Calu3 (cell line): ENCODE measurements around the gene LILRB2. TPM values are rescaled to one million over a fixed set of nuclear protein-coding genes. Genes with fewer than 3 reads are reported as not detected.
"Not testable (repeated sequence)": the region's sequence is repeated elsewhere in the genome, so short reads cannot be mapped to it uniquely, and the experiment has no call there.

Experiments used
- BruUV-seq: library from RNA; stranded (reverse); fragments of 400-500 nt; replicated peaks from 2 replicates; lab custom pipeline; 2021; lab: Mats Ljungman, UMichigan
- CTCF ChIA-PET: fragments of 300-600 bp; sonication (Branson Sonifier 250); formaldehyde crosslinking; loops from one replicate; lab custom pipeline; 2022; ENCODE audit warnings: antibody characterized with exemption; lab: Charles Lee
- DNase-seq: peaks from one replicate; pipeline ENCODE4 v3.0.0; 2022
- H3K27ac Mint-ChIP-seq: one replicate; pipeline ENCODE4 v1.8.0; 2022; ENCODE audit warnings: mixed read lengths; ENCODE audit not compliant: unreplicated experiment
- H3K27me3 Mint-ChIP-seq: one replicate; pipeline ENCODE4 v1.8.0; 2022; ENCODE audit warnings: mixed read lengths; ENCODE audit not compliant: unreplicated experiment
- H3K36me3 Mint-ChIP-seq: one replicate; pipeline ENCODE4 v1.8.0; 2022; ENCODE audit warnings: mild to moderate bottlenecking, moderate library complexity, mixed read lengths; ENCODE audit not compliant: insufficient read depth, unreplicated experiment
- H3K4me1 Mint-ChIP-seq: one replicate; pipeline ENCODE4 v1.8.0; 2022; ENCODE audit warnings: mild to moderate bottlenecking, low read depth, mixed read lengths; ENCODE audit not compliant: unreplicated experiment
- H3K4me3 Mint-ChIP-seq: one replicate; pipeline ENCODE4 v1.8.0; 2022; ENCODE audit warnings: mild to moderate bottlenecking, low read depth, moderate library complexity, mixed read lengths; ENCODE audit not compliant: unreplicated experiment
- H3K9me3 Mint-ChIP-seq: one replicate; pipeline ENCODE4 v1.8.0; 2022; ENCODE audit warnings: low read depth, mixed read lengths; ENCODE audit not compliant: unreplicated experiment
- CTCF ChIP-seq: fragments of 200-600 bp; IDR thresholded peaks from one replicate; pipeline ENCODE4 v1.8.0; 2022; ENCODE audit warnings: antibody characterized with exemption; ENCODE audit not compliant: unreplicated experiment
- intact Hi-C: fragments of 100-400 bp; cut with micrococcal nuclease; formaldehyde crosslinking; loops from one replicate; pipeline ENCODE4 v1.10.0; 2022; ENCODE audit not compliant: unreplicated experiment
- total RNA-seq: library from RNA; stranded (reverse); gene quantifications from 2 replicates; pipeline ENCODE4 v1.2.3, GENCODE V29; 2022

The LILRB2 gene
- total RNA-seq, 1 experiment from 2014 or later: not detected

DNA sequence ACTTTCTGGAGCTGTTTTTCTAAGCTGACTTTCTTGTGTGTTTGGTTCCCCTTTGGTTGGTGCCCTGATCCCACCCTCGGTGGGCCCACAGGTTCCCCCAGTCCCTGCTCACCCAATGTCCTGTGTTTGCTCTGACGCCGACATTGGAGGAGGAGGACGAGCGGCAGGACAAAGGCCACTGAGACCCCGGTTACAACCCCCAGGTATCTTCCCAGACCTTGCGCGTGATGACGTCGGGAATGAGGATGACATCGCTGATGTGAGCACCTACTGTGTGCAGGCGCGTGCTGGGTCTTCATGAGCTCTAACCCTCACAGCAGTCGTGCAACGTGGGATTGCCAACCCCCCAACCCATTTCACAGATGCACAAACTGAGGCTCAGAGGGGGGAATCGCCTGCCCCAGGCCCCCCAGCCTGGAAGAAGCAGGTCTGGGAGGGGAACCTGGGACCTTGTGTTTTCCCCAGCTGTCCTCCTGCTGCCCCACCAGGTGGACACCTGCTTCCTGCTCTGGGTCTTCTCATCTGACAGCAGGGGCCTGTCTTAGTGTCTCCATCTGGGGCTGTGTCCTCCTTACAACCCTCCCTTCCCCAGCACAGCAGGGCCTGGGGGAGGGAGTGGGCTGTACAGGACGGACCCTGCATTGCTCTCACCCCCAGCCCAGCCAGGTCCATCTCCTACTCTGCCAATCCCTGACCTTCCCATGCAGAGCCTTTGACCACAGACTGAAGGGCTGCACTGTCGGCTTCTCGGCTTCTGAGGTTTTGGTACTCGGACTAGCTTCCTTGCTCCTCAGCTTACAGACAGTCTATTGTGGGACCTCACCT, 33.6 kb downstream of the LILRB2 start:
- CTCF ChIA-PET: interaction anchor here (0.7 to 1.0 kb wide), 2 partner anchors 19 to 58 kb away, joined by 3 read pairs; partner anchors contain the start of gene MBOAT7
- Mint-ChIP-seq H3K36me3 (no peaks in the 10 kb centered on the region), H3K27ac (no peak overlapping the region), H3K27me3 (peaks cover 73% of the 10 kb centered on the region), H3K9me3 (no peaks in the 10 kb centered on the region), H3K4me3 (peak overlapping the region; percentile 17), H3K4me1 (peaks cover 9% of the 10 kb centered on the region)
- no peak for TF ChIP-seq CTCF
- intact Hi-C loops: loop anchor here (2.0 kb wide), 1 partner anchor 25 kb away; the partner anchor contains the start of gene LILRB3
- no peak for DNase-seq
- BruUV-seq: no TSS peak

GRCh38 chr19:54245936-54246335, 35.0 kb downstream of the LILRB2 start:
- no TSS peak for BruUV-seq
- CTCF ChIA-PET: interaction anchor here (0.6 kb wide), 1 partner anchor 11 kb away, joined by 3 read pairs; the partner anchor contains the start of gene LILRB5
- no peak for TF ChIP-seq CTCF
- H3K4me1 Mint-ChIP-seq: peaks cover 9% of the 10 kb centered on the region
- H3K36me3 Mint-ChIP-seq: no peaks in the 10 kb centered on the region
- H3K27me3 Mint-ChIP-seq: peaks cover 59% of the 10 kb centered on the region
- no peaks in the 10 kb centered on the region for H3K9me3 Mint-ChIP-seq
- no peak overlapping the region for H3K4me3 Mint-ChIP-seq
- DNase-seq: no peak
- H3K27ac Mint-ChIP-seq: no peak overlapping the region
- intact Hi-C loops: loop anchor here (2.0 kb wide), 1 partner anchor 23 kb away; the partner anchor contains the start of gene LILRB3

DNA sequence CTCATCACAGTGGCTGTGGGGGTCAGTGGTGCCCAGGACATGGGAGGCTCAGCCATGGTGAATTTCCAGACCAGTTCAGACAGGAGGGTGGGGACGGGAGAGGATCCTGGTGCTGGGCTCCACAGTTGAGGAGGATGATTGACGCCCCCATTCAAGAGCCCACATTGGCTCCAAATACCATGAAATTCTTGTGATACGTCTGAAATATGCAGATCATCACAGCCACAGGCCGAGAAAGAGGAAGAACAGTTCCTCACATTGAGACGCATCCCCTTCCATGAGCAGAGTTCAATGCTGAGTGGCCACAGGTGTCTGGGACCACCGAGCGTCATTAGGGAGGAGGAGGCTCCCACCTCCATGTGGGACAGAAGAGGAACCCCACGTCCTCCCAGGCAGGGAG, 37.1 kb downstream of the LILRB2 start:
- H3K27ac Mint-ChIP-seq, H3K9me3 Mint-ChIP-seq, H3K4me1 Mint-ChIP-seq, DNase-seq, H3K36me3 Mint-ChIP-seq, intact Hi-C loops, H3K4me3 Mint-ChIP-seq, BruUV-seq, CTCF ChIA-PET: not testable (repeated sequence)
- H3K27me3 Mint-ChIP-seq: peaks cover 52% of the 10 kb centered on the region

GRCh38 chr19:54242646-54243045, 38.3 kb downstream of the LILRB2 start, which contains the start of gene LILRA6:
LILRA6 (minus strand) TSS chr19:54242790.
- BruUV-seq, H3K9me3 Mint-ChIP-seq, H3K4me1 Mint-ChIP-seq, DNase-seq, H3K4me3 Mint-ChIP-seq, intact Hi-C loops, H3K27ac Mint-ChIP-seq, H3K36me3 Mint-ChIP-seq, CTCF ChIA-PET: not testable (repeated sequence)
- H3K27me3 Mint-ChIP-seq: peaks cover 52% of the 10 kb centered on the region

- H3K36me3 Mint-ChIP-seq, BruUV-seq, DNase-seq, H3K4me3 Mint-ChIP-seq, CTCF ChIA-PET, H3K4me1 Mint-ChIP-seq, H3K9me3 Mint-ChIP-seq, H3K27ac Mint-ChIP-seq, intact Hi-C loops: not testable (repeated sequence)
- peaks cover 52% of the 10 kb centered on the region for H3K27me3 Mint-ChIP-seq
These were observed 38.7 kb downstream of the LILRB2 start for GRCh38 chr19:54242234-54242633.

DNA sequence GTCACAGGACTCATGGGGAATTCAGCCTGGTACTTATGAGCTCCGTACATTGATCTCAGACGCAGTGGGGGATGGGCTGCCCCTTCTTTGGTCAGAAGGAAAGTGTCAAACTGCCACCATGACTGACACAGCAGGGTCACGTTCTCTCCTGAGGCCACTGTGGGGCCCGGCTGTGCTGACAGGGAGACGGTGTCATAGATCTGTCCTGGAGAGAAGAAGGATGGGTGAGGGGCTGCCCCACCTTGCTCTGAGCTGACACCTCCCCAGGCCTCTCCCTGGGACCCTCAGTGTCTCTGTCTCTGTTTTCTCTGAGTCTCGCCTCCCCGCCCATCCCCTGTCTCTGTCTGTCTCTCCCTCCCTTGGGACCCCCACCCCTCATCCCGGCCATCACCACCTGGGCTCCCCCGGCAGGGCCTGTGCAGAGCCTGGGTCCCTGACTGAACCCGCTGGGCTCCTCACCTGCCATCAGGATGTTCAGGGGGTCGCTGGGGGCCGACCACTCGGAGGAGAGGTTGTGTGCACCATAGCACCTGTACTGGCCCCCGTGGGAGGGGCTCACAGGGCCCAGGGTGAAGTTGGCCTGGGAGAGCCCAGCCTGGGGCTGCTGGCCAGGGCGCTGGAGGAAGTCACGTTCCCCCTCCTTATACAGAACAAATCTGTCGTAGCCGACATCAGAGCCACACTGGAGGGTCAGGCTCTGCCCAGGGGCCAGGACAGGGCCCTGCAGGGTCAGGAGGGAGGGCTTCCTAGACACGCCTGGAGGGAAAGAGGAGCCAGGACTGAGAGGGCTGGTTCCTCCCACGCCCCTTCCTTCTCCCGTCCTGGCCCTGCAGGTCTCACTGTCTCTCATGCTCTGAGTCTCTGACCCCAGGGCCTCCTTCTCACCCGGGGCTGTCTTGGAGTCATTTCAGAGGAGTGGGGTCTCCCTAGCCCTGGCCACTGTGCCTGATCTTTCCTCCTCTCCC, 40.3 kb downstream of the LILRB2 start:
- CTCF ChIA-PET, H3K4me3 Mint-ChIP-seq, H3K9me3 Mint-ChIP-seq, H3K27ac Mint-ChIP-seq, H3K4me1 Mint-ChIP-seq, DNase-seq, H3K36me3 Mint-ChIP-seq, BruUV-seq, intact Hi-C loops: not testable (repeated sequence)
- peaks cover 65% of the 10 kb centered on the region for H3K27me3 Mint-ChIP-seq

DNA sequence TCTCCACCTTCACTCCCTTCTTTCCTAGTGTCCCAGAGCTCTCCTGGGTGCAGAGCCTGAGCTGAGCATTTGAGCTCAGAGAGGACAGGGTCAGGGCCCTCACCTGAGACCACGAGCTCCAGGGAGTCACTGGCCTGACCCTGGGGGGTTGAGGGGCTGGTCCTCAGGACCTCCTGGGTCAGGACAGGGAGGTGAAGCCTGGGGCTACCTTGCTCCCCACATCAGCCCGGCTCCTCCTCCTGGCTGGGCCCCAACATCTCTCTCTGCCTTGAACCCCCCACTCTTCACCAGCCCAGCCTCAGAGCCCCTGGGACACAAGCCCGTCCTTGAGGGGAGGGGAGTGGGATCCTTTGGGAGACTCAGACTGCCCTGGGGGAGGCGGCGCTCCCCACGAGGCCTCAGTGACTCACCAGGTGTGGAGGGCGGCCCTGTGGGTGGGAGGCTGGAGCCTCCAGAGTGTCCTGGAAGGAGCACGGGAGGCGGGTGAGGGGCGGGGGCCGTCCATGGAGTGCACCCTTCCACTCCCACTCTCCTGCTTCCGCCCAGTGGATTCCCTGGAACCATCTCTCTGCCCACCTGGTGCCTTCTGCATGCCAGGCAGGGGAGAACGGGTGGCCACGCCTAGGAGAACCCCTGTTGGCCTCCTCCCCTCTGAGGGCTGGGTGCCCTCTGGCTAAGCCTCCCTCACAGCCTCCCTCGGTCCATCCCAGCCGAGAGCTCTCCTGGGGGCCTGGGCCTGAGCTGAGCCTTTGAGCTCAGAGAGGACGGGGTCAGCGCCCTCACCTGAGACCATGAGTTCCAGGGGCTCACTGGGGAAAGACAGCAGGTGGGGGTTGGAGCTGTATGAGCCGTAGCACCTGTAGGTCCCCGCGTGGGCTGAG, 41.2 kb downstream of the LILRB2 start:
- H3K4me3 Mint-ChIP-seq, H3K4me1 Mint-ChIP-seq, H3K9me3 Mint-ChIP-seq, BruUV-seq, H3K27ac Mint-ChIP-seq, DNase-seq, intact Hi-C loops, H3K36me3 Mint-ChIP-seq: not testable (repeated sequence)
- peaks cover 66% of the 10 kb centered on the region for H3K27me3 Mint-ChIP-seq
- CTCF ChIA-PET: interaction anchor here (0.6 kb wide), 1 partner anchor 34 kb away, joined by 3 read pairs; no protein-coding TSS in a partner anchor
